Testis (tissue), 2 donors: Measurements from ENCODE around the gene ADAM17.

Experiments
- CTCF ChIP-seq, 3 experiments: fragments of 450-650 bp in 2 of 3; fragments of 200-600 bp in 1 of 3; sonication (generic) in 1 of 3; IDR thresholded peaks; one replicate each; pipeline ENCODE4 v1.5.1; 2016 to 2019; ENCODE audit warnings: antibody characterized with exemption in 3 of 3, mild to moderate bottlenecking in 2 of 3, moderate library complexity in 1 of 3
- POLR2A ChIP-seq: fragments of 450-650 bp; IDR thresholded peaks from one replicate; pipeline ENCODE4 v1.6.1; 2017; ENCODE audit warnings: antibody characterized with exemption, mild to moderate bottlenecking, moderate library complexity

DNA sequence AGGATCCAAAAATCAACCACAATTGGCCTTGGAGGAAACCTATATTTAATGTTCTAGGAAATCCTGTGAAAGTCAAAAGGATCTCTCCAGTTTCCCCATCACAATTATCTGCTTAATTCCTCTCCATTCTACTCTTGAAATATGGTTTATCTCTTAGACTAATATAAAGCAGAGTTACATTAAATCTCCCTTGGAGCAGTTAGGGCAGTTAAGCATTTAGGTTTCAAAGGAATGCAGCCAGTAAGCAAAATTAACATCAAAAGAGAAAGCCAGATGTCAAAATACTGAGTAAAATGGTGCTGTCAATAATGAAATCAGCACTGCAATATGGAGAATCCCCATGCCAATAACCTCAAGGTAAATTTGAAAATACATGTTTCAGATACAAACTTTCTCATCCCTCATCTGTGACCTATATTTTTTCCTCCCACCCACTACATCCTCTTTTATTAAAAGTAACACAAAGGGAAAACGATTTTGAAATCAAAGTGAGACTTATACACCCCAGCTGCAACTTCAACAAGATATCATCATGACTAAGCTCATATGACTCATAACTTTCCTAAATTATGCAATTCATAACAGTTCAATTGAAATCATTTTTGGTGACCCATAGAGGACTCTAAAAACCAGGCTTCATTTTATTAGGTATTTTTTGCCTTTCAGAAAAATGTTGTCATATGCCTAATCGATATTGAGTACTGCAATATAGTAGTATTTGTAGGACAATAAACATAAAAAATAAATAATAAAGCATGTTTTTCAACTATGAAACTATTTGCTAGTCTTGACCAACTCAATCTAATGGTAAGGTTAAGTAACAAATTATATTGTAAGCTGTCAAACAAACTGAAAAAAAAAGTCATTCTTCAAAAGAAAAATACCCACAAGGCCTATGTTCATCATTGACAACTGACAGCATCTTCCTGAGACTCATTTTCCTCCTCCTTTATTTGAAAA lies 3.1 kb downstream of the ADAM17 start:
- no peak for TF ChIP-seq POLR2A
- TF ChIP-seq CTCF (IDR thresholded peaks at IDR 0.05) = no peak
